NCI-H82 (cell line): ENCODE results near the gene DRD3.
A peak's percentile ranks its signal among the peaks of the same experiment; 100 is the strongest.

Experiments
- DNase-seq: peaks from one replicate; lab custom pipeline; 2025; lab: John Stamatoyannopoulos, UW

The DRD3 gene

DNA sequence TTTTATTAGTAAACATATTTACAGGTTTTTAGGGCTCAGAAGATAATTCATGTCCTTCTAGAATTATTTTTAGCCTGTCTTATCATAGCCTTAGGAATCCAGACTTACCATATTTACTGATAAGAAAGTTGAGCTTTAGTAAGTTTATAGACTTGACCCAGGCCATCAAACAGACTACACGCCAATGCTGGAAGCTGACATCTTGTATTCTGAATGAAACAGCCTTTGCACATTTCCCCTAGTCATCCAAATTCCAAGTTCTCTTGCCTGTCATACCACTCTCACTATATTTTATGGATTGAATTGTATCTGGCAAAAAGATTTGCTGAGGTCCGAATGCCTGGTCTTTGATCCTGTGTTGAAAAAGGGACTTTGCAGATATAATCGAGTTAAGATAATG lies 58.6 kb downstream of the DRD3 start:
- no peak for DNase-seq

GRCh38 chr3:114119776-114120175 lies 59.1 kb downstream of the DRD3 start:
- DNase-seq = no peak

- no peak for DNase-seq
Observed at GRCh38 chr3:114115143-114115542, 63.7 kb downstream of the DRD3 start.

DNA sequence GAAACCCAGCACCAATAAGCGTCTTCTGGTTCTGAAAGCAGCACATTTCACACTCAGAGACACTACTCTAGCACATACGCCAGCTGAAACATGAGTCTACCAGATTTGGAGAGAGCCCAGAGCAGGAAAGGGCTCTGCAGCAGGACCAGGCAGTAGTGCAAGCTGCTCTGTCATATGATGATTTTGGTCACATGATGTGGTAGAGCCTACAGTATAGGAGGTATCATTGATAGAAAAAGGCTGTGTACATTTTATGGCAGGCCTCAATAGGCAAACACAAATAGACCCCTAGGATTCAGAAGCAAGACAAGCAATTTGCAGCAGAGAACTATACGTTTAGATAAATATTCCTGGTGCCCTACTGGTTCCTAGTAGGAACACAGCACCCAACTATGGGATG lies 64.1 kb downstream of the DRD3 start:
- DNase-seq = no peak

DNA sequence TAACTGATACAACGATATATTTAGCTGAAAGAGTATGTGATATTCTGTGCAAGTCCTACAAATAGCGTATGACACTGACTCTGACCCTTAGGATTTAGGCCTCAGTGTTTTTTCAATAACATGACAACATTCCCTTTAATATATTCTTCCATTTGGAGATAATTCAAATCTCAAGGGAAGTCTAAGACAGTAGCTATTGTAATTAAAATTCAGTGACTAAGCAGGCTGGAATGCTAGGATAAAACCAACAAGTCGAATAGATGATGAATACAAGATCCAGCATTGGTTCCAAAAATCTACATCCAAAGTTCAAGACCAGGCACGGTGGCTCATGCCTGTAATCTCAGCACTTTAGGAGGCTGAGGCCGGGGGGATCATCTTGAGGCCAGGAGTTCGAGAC lies 66.2 kb downstream of the DRD3 start:
- DNase-seq = no peak

- no peak for DNase-seq
Observed at GRCh38 chr3:114111060-114111770, 67.6 kb downstream of the DRD3 start.

DNA sequence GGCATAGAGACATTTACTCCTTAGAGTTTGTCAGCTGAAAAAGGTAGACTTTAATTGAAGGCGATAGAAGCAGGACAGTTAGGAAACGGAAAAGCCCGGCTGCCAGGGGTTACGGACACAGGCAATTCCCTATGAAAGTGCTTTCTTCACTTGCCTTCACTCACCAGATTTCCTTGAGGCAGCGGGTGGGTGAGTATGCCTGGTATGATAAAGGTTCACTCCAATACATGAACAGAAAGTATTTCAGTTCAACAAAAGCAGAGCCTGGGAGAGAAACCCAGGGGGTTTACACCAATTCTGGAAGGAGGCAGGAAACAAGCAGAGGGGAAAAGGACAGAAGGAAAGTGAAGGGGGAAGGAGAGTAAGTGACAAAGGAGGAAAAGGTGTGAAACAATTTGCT lies 68.4 kb downstream of the DRD3 start:
- no peak for DNase-seq

DNA sequence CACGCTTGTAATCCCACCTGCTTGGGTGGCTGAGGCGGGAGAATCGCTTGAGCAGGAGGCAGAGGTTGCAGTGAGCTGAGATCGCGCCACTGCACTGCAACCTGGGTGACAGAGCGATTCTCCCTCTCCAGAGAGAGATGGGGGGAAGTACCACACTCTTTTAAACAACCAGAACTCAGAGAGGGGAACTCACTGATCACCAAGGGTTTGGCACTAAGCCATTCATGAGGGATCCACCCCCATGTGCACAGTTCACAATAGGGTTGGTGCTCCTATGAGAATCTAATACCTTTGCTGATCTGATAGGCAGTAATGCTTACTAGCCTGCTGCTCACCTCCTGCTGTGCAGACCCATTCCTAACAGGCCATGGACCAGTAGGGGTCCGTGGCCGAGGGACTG lies 70.7 kb downstream of the DRD3 start:
- no peak for DNase-seq

- no peak for DNase-seq
Observed at GRCh38 chr3:114104414-114104813, 74.4 kb downstream of the DRD3 start.

- DNase-seq = no peak
Observed at GRCh38 chr3:114103858-114104257, 75.0 kb downstream of the DRD3 start.

- no peak for DNase-seq
Observed at GRCh38 chr3:114103181-114103580, 75.7 kb downstream of the DRD3 start.

GRCh38 chr3:114101101-114101500 lies 77.8 kb downstream of the DRD3 start:
- DNase-seq = peak; percentile 76

DNA sequence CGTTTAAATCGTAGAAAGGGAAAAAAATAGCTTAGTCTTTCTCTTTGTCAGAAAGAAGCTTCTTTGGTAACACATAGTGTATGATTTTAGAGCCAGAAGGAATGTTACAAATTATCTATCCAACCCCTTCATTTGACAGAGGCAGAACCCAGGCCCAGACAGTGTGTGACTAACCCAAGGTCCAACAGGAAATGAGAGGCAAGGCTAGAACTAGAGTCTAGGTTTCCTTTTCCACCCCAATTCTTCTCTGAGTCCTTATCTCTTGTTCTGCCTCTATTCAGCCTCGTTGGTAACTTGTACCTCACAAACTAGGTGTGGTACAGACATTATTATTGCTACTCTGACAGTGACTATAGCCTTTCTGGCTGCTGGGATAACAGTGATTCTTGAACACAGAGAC lies 83.1 kb downstream of the DRD3 start:
- no peak for DNase-seq

GRCh38 chr3:114093596-114093995 lies 85.3 kb downstream of the DRD3 start:
- DNase-seq = peak; percentile 39

DNA sequence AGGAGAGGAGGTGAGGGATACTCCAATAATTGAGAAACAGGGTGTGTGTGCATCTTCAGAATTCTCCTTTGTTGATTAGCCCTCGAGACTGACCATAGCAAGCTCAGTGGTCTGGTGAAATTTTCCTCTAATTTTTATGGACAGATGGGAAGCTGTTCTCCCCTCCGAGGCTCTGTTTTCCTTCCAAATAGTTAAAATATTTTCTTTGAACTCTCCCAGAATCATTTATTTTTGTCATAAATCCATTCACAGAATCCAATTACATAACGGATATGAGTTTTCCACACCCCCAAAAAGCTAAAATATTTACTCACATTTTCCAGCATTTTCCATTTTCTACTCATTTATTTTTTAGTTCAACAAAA lies 85.9 kb downstream of the DRD3 start:
- no peak for DNase-seq

- DNase-seq = no peak
Observed at GRCh38 chr3:114092151-114093015, 86.5 kb downstream of the DRD3 start.

DNA sequence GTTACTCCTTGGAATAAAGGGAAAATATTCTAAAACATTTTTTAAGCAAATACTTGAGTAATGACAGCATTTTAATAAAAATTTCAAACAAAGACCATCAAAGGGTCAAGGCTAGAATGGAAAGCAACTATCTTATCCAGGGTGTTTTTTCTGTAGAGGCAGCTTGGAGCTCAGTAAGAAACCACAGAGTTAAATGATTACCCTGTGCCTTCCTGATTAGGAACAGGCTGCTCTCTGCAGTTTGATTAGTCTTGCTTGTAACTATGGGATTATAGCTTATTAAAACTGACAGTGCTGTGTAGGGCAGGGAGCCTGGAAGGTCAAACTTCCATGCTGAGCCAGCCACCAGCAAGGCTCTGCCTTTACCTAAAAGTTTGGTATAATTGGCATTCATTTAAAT lies 89.2 kb downstream of the DRD3 start:
- DNase-seq = peak; percentile 87

GRCh38 chr3:114086356-114086755 lies 92.5 kb downstream of the DRD3 start:
- no peak for DNase-seq

- DNase-seq = no peak
Observed at GRCh38 chr3:114083112-114083511, 95.7 kb downstream of the DRD3 start.

GRCh38 chr3:114081037-114081436 lies 97.8 kb downstream of the DRD3 start:
- DNase-seq = no peak

- DNase-seq = no peak
Observed at GRCh38 chr3:114080201-114080600, 98.7 kb downstream of the DRD3 start.

- DNase-seq = no peak
Observed at GRCh38 chr3:114079761-114080160, 99.1 kb downstream of the DRD3 start.

DNA sequence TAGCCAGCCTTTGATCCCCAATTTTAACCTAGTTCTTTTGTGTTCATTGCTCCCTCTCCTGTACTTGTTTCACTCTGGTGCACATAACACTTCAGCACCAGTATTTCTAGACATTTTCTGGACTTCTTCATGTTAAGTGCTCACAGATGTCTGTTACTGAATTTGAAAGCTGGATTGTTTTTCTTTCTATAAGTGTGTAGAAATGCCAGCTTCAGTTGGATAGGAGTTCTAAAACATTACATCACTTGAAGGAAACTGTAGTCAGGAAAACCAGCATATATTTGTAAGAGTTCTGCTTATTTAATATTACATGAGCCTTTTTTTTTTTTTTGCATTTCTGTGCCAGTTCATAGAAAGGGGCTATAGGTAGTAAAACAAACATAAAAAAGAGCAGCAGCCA lies 100.7 kb downstream of the DRD3 start:
- no peak for DNase-seq
